HepG2 (cell line): ENCODE results near the gene PDK1. TPM values are rescaled to one million over a fixed set of nuclear protein-coding genes. Genes with fewer than 3 reads are reported as not detected.

Experiments used
- DPF2 ChIP-seq: sonication (generic); formaldehyde crosslinking; IDR thresholded peaks from 2 replicates; pipeline ENCODE4 v1.4.0; 2020; ENCODE audit warnings: mild to moderate bottlenecking, low read depth, missing genetic modification reagents, borderline replicate concordance
- HNF1B ChIP-seq: sonication (generic); formaldehyde crosslinking; IDR thresholded peaks from 2 replicates; pipeline ENCODE4 v1.5.1; 2020; ENCODE audit warnings: mild to moderate bottlenecking, moderate library complexity, missing genetic modification reagents
- HNF4A ChIP-seq: sonication (generic); formaldehyde crosslinking; IDR thresholded peaks from 2 replicates; pipeline ENCODE4 v1.4.0; 2020; ENCODE audit warnings: missing genetic modification reagents
- NFAT5 ChIP-seq: sonication (generic); formaldehyde crosslinking; IDR thresholded peaks from 2 replicates; pipeline ENCODE4 v1.4.0; 2020; ENCODE audit warnings: missing genetic modification reagents
- NKX3-1 ChIP-seq: sonication (generic); formaldehyde crosslinking; IDR thresholded peaks from 2 replicates; pipeline ENCODE4 v1.5.0; 2020; ENCODE audit warnings: missing genetic modification reagents
- POLR2AphosphoS5 ChIP-seq: IDR thresholded peaks from 2 replicates; pipeline ENCODE4 v1.6.1; 2012; ENCODE audit warnings: low read depth, low read length
- RFX1 ChIP-seq: fragments of 450-650 bp; IDR thresholded peaks from 2 replicates; pipeline ENCODE4 v1.6.1; 2017
- SMYD3 ChIP-seq: sonication (generic); formaldehyde crosslinking; IDR thresholded peaks from 2 replicates; pipeline ENCODE4 v1.8.1; 2023; ENCODE audit warnings: mild to moderate bottlenecking, missing genetic modification reagents
- ZKSCAN5 ChIP-seq: sonication (generic); formaldehyde crosslinking; IDR thresholded peaks from 2 replicates; pipeline ENCODE4 v1.5.1; 2020; ENCODE audit warnings: mild to moderate bottlenecking, missing genetic modification reagents
- ZNF235 ChIP-seq: sonication (generic); formaldehyde crosslinking; IDR thresholded peaks from 2 replicates; pipeline ENCODE4 v1.8.1; 2023; ENCODE audit warnings: mild to moderate bottlenecking, missing genetic modification reagents, borderline replicate concordance
- ZNF292 ChIP-seq: sonication (generic); formaldehyde crosslinking; IDR thresholded peaks from 2 replicates; pipeline ENCODE4 v1.8.1; 2022; ENCODE audit warnings: mild to moderate bottlenecking, low read depth, missing genetic modification reagents, borderline replicate concordance
- ZNF354B ChIP-seq: sonication (generic); formaldehyde crosslinking; IDR thresholded peaks from 2 replicates; pipeline ENCODE4 v1.8.0; 2022; ENCODE audit warnings: mild to moderate bottlenecking, missing genetic modification reagents
- ZNF552 ChIP-seq: sonication (generic); formaldehyde crosslinking; IDR thresholded peaks from 2 replicates; pipeline ENCODE4 v1.9.0; 2022; ENCODE audit warnings: missing genetic modification reagents, mild to moderate bottlenecking, borderline replicate concordance
- ZNF646 ChIP-seq: sonication (generic); formaldehyde crosslinking; IDR thresholded peaks from 2 replicates; pipeline ENCODE4 v1.9.0; 2021; ENCODE audit warnings: mild to moderate bottlenecking, missing genetic modification reagents
- ZNF674 ChIP-seq: sonication (generic); formaldehyde crosslinking; IDR thresholded peaks from 2 replicates; pipeline ENCODE4 v1.5.0; 2020; ENCODE audit warnings: low read depth, mild to moderate bottlenecking, missing genetic modification reagents
- ZNF850 ChIP-seq: sonication (generic); formaldehyde crosslinking; conservative IDR thresholded peaks from 2 replicates; pipeline ENCODE4 v1.9.0; 2021; ENCODE audit warnings: mild to moderate bottlenecking, missing genetic modification reagents
- polyA plus RNA-seq, 8 experiments: library from polyadenylated mRNA; depleted of rRNA in 3 of 8; stranded (reverse) in 7 of 8; unstranded in 1 of 8; fragments of >200 nt; fragmentation: Illumina TruSeq in 4 of 8; extraction: Trizol in 4 of 8; gene quantifications; 2 replicates each; pipeline versions ENCODE4 v1.2.1 to v1.2.3, GENCODE V29; 2011 to 2016; ENCODE audit warnings: low read depth in 4 of 8, missing spikeins in 1 of 8, mixed read lengths in 1 of 8; ENCODE audit not compliant: insufficient read depth in 1 of 8
- total RNA-seq, 5 experiments: library from RNA; depleted of rRNA; stranded (reverse); fragments of >200 nt; fragmentation: Illumina TruSeq; extraction: Trizol; gene quantifications; 2 replicates each; pipeline ENCODE4 v1.2.3, GENCODE V29; 2016; ENCODE audit warnings: low read depth in 1 of 5

The PDK1 gene
- total and polyA plus RNA-seq, 2 of the 13 experiments (the other 11 are each of a cell fraction or from before 2014, with no cell fraction given) = 11.9 to 96.9 TPM

GRCh38 chr2:172555522-172556283, at the start of gene PDK1 (continued):
- TF ChIP-seq ZNF646 (CRISPR knock-in tag) (no peak), SMYD3 (CRISPR knock-in tag) (peak; percentile 89), HNF1B (CRISPR knock-in tag) (peak; percentile 95), ZNF850 (CRISPR knock-in tag) (no peak), ZNF552 (CRISPR knock-in tag) (peak; percentile 85; the same call in 1 of the 2 replicates), ZNF292 (CRISPR knock-in tag) (peak; percentile 94), NFAT5 (CRISPR knock-in tag) (no peak), ZNF235 (peak; percentile 90), RFX1 (no peak), DPF2 (CRISPR knock-in tag) (no peak), ZNF354B (CRISPR knock-in tag) (0 out of 2 replicates have a peak, but pooled peaks have one; percentile 56), HNF4A (CRISPR knock-in tag) (peak; percentile 46), NKX3-1 (peak; percentile 89), POLR2AphosphoS5 (peak; percentile 93), ZNF674 (peak; percentile 78; the same call in 1 of the 2 replicates), ZKSCAN5 (CRISPR knock-in tag) (no peak)
